ENCODE measurements around the gene ADRA2C. TPM values are rescaled to one million over a fixed set of nuclear protein-coding genes. Genes with fewer than 3 reads are reported as not detected.

ADRA2C gene
- total RNA-seq, 1 experiment from 2014 or later: 2.4 TPM

GRCh38 chr4:3730422-3731190 is 35.6 kb upstream of the ADRA2C start:
- no TSS peak for BruUV-seq (replicated peaks)
- H3K27me3 Mint-ChIP-seq (ENCODE audit: unreplicated experiment): peaks cover 47% of the 10 kb centered on the region
- intact Hi-C loops (cut with micrococcal nuclease; ENCODE audit: unreplicated experiment): no loop called here
- no peak overlapping the region for H3K27ac Mint-ChIP-seq (ENCODE audit: unreplicated experiment)
- H3K9me3 Mint-ChIP-seq (ENCODE audit: low read depth, unreplicated experiment): no peaks in the 10 kb centered on the region
- DNase-seq: no peak
- H3K4me1 Mint-ChIP-seq (ENCODE audit: low read depth, unreplicated experiment): no peaks in the 10 kb centered on the region
- no peak for TF ChIP-seq CTCF (IDR thresholded peaks at IDR 0.05; ENCODE audit: unreplicated experiment)
- no peaks in the 10 kb centered on the region for H3K36me3 Mint-ChIP-seq (ENCODE audit: insufficient read depth, unreplicated experiment)
- no peak overlapping the region for H3K4me3 Mint-ChIP-seq (ENCODE audit: low read depth, unreplicated experiment)
- CTCF ChIA-PET: no interaction called here

GRCh38 chr4:3732076-3733028 is 33.8 kb upstream of the ADRA2C start:
- no peak overlapping the region for H3K4me3 Mint-ChIP-seq (ENCODE audit: low read depth, unreplicated experiment)
- peaks cover 56% of the 10 kb centered on the region for H3K27me3 Mint-ChIP-seq (ENCODE audit: unreplicated experiment)
- no peak for TF ChIP-seq CTCF (IDR thresholded peaks at IDR 0.05; ENCODE audit: unreplicated experiment)
- intact Hi-C loops (cut with micrococcal nuclease; ENCODE audit: unreplicated experiment): no loop called here
- no peak overlapping the region for H3K27ac Mint-ChIP-seq (ENCODE audit: unreplicated experiment)
- H3K9me3 Mint-ChIP-seq (ENCODE audit: low read depth, unreplicated experiment): no peaks in the 10 kb centered on the region
- no peaks in the 10 kb centered on the region for H3K4me1 Mint-ChIP-seq (ENCODE audit: low read depth, unreplicated experiment)
- BruUV-seq (replicated peaks): no TSS peak
- no peaks in the 10 kb centered on the region for H3K36me3 Mint-ChIP-seq (ENCODE audit: insufficient read depth, unreplicated experiment)
- CTCF ChIA-PET: interaction anchor here (0.6 kb wide), 1 partner anchor 520 kb away, joined by 3 read pairs; no protein-coding TSS in a partner anchor
- no peak for DNase-seq

GRCh38 chr4:3733195-3733594 is 33.0 kb upstream of the ADRA2C start:
- DNase-seq: no peak
- CTCF ChIA-PET: interaction anchor here (0.6 kb wide), 1 partner anchor 519 kb away, joined by 3 read pairs; no protein-coding TSS in a partner anchor
- H3K27ac Mint-ChIP-seq (ENCODE audit: unreplicated experiment): no peak overlapping the region
- BruUV-seq (replicated peaks): no TSS peak
- no peaks in the 10 kb centered on the region for H3K4me1 Mint-ChIP-seq (ENCODE audit: low read depth, unreplicated experiment)
- H3K9me3 Mint-ChIP-seq (ENCODE audit: low read depth, unreplicated experiment): no peaks in the 10 kb centered on the region
- TF ChIP-seq CTCF (IDR thresholded peaks at IDR 0.05; ENCODE audit: unreplicated experiment): no peak
- intact Hi-C loops (cut with micrococcal nuclease; ENCODE audit: unreplicated experiment): no loop called here
- H3K4me3 Mint-ChIP-seq (ENCODE audit: low read depth, unreplicated experiment): no peak overlapping the region
- no peaks in the 10 kb centered on the region for H3K36me3 Mint-ChIP-seq (ENCODE audit: insufficient read depth, unreplicated experiment)
- H3K27me3 Mint-ChIP-seq (ENCODE audit: unreplicated experiment): peaks cover 65% of the 10 kb centered on the region

- BruUV-seq (replicated peaks): no TSS peak
- H3K27me3 Mint-ChIP-seq (ENCODE audit: unreplicated experiment): peaks cover 65% of the 10 kb centered on the region
- no peak for TF ChIP-seq CTCF (IDR thresholded peaks at IDR 0.05; ENCODE audit: unreplicated experiment)
- no peak overlapping the region for H3K27ac Mint-ChIP-seq (ENCODE audit: unreplicated experiment)
- H3K4me3 Mint-ChIP-seq (ENCODE audit: low read depth, unreplicated experiment): no peak overlapping the region
- H3K4me1 Mint-ChIP-seq (ENCODE audit: low read depth, unreplicated experiment): no peaks in the 10 kb centered on the region
- no peaks in the 10 kb centered on the region for H3K36me3 Mint-ChIP-seq (ENCODE audit: insufficient read depth, unreplicated experiment)
- intact Hi-C loops (cut with micrococcal nuclease; ENCODE audit: unreplicated experiment): no loop called here
- CTCF ChIA-PET: no interaction called here
- DNase-seq: no peak
- H3K9me3 Mint-ChIP-seq (ENCODE audit: low read depth, unreplicated experiment): no peaks in the 10 kb centered on the region
These were observed 31.0 kb upstream of the ADRA2C start for GRCh38 chr4:3735196-3735595.

Data from Calu3 (cell line).